ENCODE results near the gene TUBB2A. TPM values are rescaled to one million over a fixed set of nuclear protein-coding genes. Genes with fewer than 3 reads are reported as not detected.
"Not testable (repeated sequence)": the region's sequence is repeated elsewhere in the genome, so short reads cannot be mapped to it uniquely, and the experiment has no call there.

Gene TUBB2A
- total and polyA plus RNA-seq, 7 donors: 41.4 to 106 (median 54.5) TPM

DNA sequence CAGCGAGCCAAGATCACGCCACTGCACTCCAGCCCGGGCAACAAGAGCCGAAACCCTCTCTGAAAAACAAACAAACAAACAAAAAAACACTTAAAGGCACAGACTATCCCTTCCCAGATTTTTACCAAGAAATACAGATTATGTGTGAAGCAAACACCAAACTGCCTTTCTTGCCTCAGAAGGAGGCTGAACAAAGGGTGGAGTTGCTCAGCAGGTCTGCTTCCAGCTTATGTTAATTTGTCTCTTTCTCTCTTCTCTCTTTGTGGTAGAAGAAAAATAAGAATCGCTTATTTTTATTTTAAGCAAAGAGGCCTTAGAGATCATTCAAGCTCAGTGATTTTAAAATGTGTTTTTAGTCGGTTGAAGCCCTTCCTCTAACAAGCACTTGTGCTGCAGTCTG is 14.2 kb downstream of the TUBB2A start:
- intact Hi-C loops (cut with DNase I): no loop called here
- no peaks in the 10 kb centered on the region for H3K9me3 ChIP-seq
- no peak overlapping the region for H3K27ac ChIP-seq
- no peaks in the 10 kb centered on the region for H3K27me3 ChIP-seq
- H3K4me3 ChIP-seq: no peak overlapping the region
- no peak for DNase-seq
- WGBS, 2 donors: 92 to 93% methylated on average over 6 of the region's 6 CpGs
- TF ChIP-seq POLR2AphosphoS5 (IDR thresholded peaks at IDR 0.05): no peak
- no peak for TF ChIP-seq EP300 (IDR thresholded peaks at IDR 0.05)
- peaks cover 0 to 17% (median 7%) of the 10 kb centered on the region in 4 donors for H3K4me1 ChIP-seq
- peaks cover 0 to 55% (median 11%) of the 10 kb centered on the region in 4 donors for H3K36me3 ChIP-seq

DNA sequence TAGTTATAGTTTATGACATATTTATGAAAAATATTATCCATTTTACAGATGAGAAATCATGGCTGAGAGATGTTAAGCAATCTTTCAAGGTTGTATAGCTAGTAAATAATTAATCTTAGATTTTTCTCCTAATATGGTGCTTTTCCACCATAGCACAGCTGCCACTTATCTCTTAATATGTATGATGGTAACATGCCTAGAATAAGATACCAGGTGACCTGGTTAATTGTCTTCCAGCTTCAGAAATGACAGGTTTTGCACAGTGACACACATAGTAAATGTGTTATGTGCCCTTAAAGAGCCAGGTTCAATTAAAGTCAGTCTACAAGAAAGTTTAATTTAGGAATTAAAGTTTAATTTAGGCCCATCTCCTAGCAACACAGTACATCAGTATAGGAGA is 14.8 kb downstream of the TUBB2A start:
- no peak for DNase-seq
- no peaks in the 10 kb centered on the region for H3K27me3 ChIP-seq
- peaks cover 0 to 55% (median 9%) of the 10 kb centered on the region in 4 donors for H3K36me3 ChIP-seq
- H3K27ac ChIP-seq: no peak overlapping the region
- intact Hi-C loops (cut with DNase I): no loop called here
- no peak overlapping the region for H3K4me3 ChIP-seq
- H3K9me3 ChIP-seq: no peaks in the 10 kb centered on the region
- TF ChIP-seq EP300 (IDR thresholded peaks at IDR 0.05) (no peak), POLR2A (IDR thresholded peaks at IDR 0.05) (no peak), POLR2AphosphoS5 (IDR thresholded peaks at IDR 0.05) (no peak)
- TF ChIP-seq, protein P1, sequence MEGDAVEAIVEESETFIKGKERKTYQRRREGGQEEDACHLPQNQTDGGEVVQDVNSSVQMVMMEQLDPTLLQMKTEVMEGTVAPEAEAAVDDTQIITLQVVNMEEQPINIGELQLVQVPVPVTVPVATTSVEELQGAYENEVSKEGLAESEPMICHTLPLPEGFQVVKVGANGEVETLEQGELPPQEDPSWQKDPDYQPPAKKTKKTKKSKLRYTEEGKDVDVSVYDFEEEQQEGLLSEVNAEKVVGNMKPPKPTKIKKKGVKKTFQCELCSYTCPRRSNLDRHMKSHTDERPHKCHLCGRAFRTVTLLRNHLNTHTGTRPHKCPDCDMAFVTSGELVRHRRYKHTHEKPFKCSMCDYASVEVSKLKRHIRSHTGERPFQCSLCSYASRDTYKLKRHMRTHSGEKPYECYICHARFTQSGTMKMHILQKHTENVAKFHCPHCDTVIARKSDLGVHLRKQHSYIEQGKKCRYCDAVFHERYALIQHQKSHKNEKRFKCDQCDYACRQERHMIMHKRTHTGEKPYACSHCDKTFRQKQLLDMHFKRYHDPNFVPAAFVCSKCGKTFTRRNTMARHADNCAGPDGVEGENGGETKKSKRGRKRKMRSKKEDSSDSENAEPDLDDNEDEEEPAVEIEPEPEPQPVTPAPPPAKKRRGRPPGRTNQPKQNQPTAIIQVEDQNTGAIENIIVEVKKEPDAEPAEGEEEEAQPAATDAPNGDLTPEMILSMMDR (IDR thresholded peaks at IDR 0.05): no peak
- peaks cover 0 to 17% (median 7%) of the 10 kb centered on the region in 4 donors for H3K4me1 ChIP-seq

DNA sequence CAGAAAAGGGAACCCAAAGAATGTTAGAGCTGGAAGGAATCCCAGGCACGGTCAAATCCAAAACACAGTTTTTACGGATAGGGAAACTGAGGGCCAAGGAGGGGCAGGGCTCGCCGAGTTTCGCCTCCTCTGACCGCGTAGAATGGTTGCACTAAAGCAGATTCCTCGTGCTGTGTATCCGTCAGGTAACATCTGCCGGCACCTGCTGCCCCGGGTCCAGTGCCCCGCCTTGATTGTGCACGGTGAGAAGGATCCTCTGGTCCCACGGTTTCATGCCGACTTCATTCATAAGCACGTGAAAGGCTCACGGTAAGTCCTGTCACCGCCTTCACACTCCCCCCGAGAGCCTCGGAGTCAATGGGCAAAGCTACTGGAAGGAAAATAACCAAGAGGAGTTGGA is 17.1 kb downstream of the TUBB2A start:
- TF ChIP-seq POLR2AphosphoS5 (IDR thresholded peaks at IDR 0.05) (no peak), EP300 (IDR thresholded peaks at IDR 0.05) (no peak), POLR2A (IDR thresholded peaks at IDR 0.05) (no peak)
- TF ChIP-seq, protein P1 (IDR thresholded peaks at IDR 0.05): no peak
- 95 to 96% methylated on average over 20 of the region's 20 CpGs for WGBS, 2 donors
- Histone ChIP-seq H3K4me1 (peaks cover 0 to 17% (median 7%) of the 10 kb centered on the region in 4 donors), H3K27me3 (no peaks in the 10 kb centered on the region), H3K9me3 (no peaks in the 10 kb centered on the region), H3K27ac (peak overlapping the region in 2 of 4 donors; percentile 49 to 70), H3K36me3 (peaks cover 0 to 66% (median 7%) of the 10 kb centered on the region in 4 donors), H3K4me3 (no peak overlapping the region)
- no peak for DNase-seq
- intact Hi-C loops (cut with DNase I): no loop called here

DNA sequence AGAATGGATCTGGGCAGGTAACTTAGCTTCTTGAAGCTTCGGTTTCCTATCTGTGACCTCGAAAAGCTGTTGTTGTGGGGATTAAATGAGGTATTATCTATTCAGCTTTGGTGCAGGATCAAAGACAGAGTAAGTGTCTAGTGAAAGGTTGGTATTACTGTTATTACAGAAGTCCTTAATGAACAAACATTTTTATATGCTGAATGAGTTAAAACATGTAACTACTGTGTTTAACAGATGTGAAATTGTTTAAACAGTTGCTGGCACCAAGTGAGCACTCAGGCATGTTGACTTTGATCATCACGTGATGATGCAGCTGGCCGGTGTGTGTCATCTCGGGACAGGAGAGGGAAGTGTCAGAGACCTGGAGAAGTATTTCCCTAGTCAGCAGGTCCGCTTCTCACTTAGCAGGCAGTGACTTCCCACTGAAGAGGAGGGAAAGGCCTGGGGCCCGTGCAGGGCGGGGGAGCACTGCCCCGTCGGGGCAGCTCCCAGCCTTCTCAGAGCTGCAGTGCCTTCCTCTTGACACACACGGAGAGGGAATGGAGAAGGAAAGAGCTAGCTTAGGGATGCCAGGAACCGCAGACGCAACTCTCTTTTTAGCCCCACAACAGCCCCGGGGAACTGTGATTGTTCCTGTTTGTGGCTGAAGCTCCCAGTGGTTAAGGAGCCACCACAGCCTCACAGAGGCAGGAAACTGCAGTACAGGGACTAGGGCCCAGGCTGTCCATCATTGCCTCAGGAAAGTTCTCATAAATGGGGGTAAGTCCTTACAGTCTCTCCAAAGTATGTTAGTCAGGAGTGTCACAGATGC is 18.0 kb downstream of the TUBB2A start:
- Histone ChIP-seq H3K4me1 (peaks cover 0 to 17% (median 7%) of the 10 kb centered on the region in 4 donors), H3K36me3 (peaks cover 0 to 66% (median 7%) of the 10 kb centered on the region in 4 donors), H3K27me3 (no peaks in the 10 kb centered on the region), H3K9me3 (no peaks in the 10 kb centered on the region), H3K27ac (peak overlapping the region in 3 of 4 donors; percentile 49 to 70 (median 50)), H3K4me3 (no peak overlapping the region)
- WGBS, 2 donors: 16 to 35% methylated on average over 14 of the region's 14 CpGs
- DNase-seq: peak; percentile 88
- peak in 3 of 4 donors; percentile 27 to 52 (median 40) for TF ChIP-seq POLR2AphosphoS5 (IDR thresholded peaks at IDR 0.05)
- TF ChIP-seq, protein P1 (IDR thresholded peaks at IDR 0.05): no peak
- intact Hi-C loops (cut with DNase I): no loop called here

DNA sequence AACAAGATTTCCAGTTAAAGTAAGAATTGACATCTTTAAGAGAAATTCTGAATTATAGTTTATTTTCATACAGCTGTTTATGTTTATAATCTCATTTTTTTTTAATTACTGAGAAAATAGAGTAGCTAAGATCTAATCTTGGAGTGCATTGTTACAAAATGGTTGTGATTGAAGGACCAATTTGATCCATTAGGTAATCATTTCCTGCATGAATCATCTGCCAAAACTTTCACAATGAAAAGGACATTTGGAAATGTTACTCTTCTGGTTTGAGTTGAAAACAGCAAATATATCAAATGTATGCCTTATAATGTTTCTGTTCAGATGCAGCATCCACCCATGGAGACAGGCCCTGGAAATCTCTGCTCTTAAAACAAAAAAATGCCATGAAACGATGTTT is 19.0 kb downstream of the TUBB2A start:
- Histone ChIP-seq H3K27ac (peak overlapping the region in 3 of 4 donors; percentile 49 to 70 (median 50)), H3K4me1 (peaks cover 0 to 17% (median 7%) of the 10 kb centered on the region in 4 donors), H3K36me3 (peaks cover 0 to 61% (median 6%) of the 10 kb centered on the region in 4 donors), H3K9me3 (no peaks in the 10 kb centered on the region), H3K4me3 (no peak overlapping the region), H3K27me3 (no peaks in the 10 kb centered on the region)
- WGBS, 2 donors: 41 to 60% methylated on average over 1 of the region's 1 CpG
- no peak for DNase-seq
- TF ChIP-seq POLR2A (IDR thresholded peaks at IDR 0.05): no peak
- TF ChIP-seq, protein P1 (IDR thresholded peaks at IDR 0.05): no peak
- TF ChIP-seq EP300 (IDR thresholded peaks at IDR 0.05): no peak
- TF ChIP-seq POLR2AphosphoS5 (IDR thresholded peaks at IDR 0.05): no peak
- intact Hi-C loops (cut with DNase I): no loop called here

DNA sequence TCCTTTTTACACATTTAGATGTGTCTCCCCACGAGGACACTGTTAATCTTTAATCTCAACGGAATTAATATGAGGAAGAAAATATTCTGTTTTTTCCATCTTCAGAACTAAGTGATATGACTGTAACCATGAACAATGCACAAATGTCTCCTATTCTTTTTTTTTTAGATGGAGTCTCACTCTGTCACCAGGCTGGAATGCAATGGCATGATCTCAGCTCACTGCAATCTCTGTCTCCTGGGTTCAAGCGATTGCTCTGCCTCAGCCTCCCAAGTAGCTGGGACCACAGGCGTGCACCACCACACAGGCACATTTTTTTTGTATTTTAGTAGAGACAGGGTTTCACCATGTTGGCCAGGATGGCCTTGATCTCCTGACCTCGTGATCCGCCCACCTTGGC is 19.5 kb downstream of the TUBB2A start:
- Histone ChIP-seq H3K36me3 (peaks cover 0 to 61% (median 6%) of the 10 kb centered on the region in 4 donors), H3K27ac (peak overlapping the region in 1 of 4 donors; percentile 70), H3K4me1 (peaks cover 0 to 17% (median 7%) of the 10 kb centered on the region in 4 donors)
- H3K27me3 ChIP-seq; intact Hi-C loops (cut with DNase I); H3K4me3 ChIP-seq; H3K9me3 ChIP-seq; DNase-seq: not testable (repeated sequence)
- 86 to 95% methylated on average over 6 of the region's 6 CpGs for WGBS, 2 donors

All from sigmoid colon (tissue), 7 donors.